NT2/D1 (cell line): ENCODE measurements around the gene MAS1L.

Source experiments
- SUZ12 ChIP-seq: IDR thresholded peaks from 2 replicates; pipeline ENCODE4 v1.6.1; 2011; ENCODE audit not compliant: insufficient read length, insufficient read depth; ENCODE audit errors: extremely low read depth
- YY1 ChIP-seq: IDR thresholded peaks from 2 replicates; pipeline ENCODE4 v1.6.1; 2011; ENCODE audit not compliant: insufficient read length, insufficient read depth
- ZNF274 ChIP-seq: IDR thresholded peaks from 2 replicates; pipeline ENCODE4 v1.6.1; 2011; ENCODE audit warnings: mild to moderate bottlenecking, low read depth, low read length

DNA sequence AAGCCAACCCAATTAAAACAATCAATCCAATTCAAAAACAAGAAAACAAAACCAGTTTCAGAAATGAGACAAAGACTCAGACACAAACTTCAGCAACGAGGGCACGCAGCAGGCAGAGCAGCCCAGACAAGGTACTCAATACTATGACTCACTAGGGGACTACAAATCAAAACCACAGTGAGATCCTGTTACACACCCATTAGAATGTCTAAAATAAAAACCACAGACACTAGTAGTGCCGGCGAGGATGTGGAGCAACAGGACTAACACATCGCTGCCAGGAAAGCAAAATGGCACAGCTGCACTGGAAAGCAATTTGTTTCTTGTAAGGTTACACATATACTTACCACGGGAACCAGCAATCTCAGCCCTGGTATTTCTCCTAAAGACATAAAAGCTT lies 28.4 kb upstream of the MAS1L start:
- TF ChIP-seq SUZ12 (no peak), ZNF274 (no peak), YY1 (no peak)
